ENCODE data around the gene NFATC2IP.
"Not testable (repeated sequence)": the region's sequence is repeated elsewhere in the genome, so short reads cannot be mapped to it uniquely, and the experiment has no call there.

NFATC2IP gene

DNA sequence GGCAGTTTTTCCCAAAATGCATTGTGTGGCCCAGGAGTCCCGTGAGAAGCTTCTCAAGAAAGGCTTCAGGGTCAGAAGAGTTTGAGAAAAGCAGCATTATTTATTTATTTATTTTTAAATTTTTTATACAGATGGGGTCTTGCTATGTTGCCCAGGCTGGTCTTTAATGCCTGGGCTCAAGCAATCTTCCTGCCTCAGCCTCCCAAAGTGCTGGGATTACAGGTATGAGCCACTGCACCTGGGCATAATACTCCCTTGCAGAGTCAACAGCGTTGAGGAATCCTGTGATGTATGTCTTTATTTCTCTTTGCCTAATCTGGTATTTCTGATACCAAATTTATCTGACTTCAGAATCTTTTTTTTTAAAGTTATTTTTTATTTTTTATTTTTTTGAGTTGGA is 49.3 kb downstream of the NFATC2IP start:
- DNase-seq (ENCODE audit: extremely low read depth, low read depth), result no peak
- TF ChIP-seq, protein P1, sequence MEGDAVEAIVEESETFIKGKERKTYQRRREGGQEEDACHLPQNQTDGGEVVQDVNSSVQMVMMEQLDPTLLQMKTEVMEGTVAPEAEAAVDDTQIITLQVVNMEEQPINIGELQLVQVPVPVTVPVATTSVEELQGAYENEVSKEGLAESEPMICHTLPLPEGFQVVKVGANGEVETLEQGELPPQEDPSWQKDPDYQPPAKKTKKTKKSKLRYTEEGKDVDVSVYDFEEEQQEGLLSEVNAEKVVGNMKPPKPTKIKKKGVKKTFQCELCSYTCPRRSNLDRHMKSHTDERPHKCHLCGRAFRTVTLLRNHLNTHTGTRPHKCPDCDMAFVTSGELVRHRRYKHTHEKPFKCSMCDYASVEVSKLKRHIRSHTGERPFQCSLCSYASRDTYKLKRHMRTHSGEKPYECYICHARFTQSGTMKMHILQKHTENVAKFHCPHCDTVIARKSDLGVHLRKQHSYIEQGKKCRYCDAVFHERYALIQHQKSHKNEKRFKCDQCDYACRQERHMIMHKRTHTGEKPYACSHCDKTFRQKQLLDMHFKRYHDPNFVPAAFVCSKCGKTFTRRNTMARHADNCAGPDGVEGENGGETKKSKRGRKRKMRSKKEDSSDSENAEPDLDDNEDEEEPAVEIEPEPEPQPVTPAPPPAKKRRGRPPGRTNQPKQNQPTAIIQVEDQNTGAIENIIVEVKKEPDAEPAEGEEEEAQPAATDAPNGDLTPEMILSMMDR (IDR thresholded peaks at IDR 0.05; ENCODE audit: low read depth, low read length), result no peak

DNA sequence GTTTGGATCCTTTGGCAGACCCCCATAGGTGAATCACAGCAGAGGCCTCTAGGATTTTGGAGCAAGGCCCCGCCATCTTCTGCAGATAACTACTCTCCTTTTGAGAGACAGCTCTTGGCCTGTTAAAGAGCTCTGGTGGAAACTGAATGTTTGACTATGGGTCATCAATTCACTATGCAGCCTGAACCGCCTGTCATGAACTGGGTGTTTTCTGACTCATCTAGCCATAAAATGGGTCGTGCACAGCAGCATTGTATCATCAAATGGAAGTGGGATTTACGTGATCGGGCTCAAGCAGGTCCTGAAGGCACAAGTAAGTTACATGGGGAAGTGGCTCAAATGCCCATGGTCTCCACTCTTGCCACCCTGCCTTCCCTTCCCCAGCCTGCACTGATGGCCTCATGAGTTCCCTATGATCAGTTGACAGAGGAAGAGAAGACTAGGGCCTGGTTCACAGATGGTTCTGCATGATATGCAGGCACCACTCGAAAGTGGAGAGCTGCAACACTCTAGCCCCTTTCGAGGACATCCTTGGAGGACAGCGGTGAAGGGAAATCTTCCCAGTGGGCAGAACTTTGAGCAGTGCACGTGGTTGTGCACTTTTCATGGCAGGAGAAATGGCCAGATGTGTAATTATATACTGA is 53.9 kb downstream of the NFATC2IP start:
- DNase-seq (ENCODE audit: extremely low read depth, low read depth), result not testable (repeated sequence)

DNA sequence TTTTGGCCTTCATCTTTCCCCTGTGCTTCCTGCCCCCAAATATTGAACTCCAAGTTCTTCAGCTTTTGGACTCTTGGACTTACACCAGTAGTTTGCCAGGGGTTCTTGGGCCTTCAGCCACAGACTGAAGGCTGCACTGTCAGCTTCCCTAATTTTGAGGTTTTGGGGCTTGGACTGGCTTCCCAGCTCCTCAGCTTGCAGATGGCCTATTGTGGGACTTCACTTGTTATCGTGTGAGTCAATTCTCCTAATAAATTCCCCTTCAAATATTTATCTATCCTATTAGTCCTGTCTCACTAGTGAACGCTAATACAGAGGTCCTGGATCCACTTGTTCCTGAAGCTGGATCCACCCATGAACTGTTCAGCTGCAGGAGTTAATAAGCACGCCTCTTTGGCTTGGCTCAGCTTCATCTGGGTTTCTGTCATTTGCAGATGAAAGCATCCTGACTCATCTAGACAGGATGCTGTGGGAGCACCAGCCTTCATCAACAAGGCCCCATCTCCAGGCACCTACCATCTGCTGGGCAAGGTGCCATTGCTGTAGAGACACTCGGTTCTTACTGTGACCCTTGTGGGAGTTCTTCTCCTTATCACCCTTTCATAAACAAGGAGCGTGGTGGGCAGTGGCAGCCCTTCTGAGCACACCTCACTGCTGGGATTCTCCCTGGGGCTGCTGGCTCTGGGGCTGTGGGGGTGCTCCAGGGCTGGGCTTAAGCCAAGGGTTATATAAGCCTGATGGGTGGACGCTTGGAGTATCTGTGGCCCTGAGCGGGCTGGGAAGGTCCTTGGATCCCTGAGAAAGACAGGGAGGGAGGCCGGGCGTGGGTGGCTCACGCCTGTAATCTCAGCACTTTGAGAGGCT is 57.2 kb downstream of the NFATC2IP start:
- TF ChIP-seq, protein P1 (IDR thresholded peaks at IDR 0.05; ENCODE audit: low read depth, low read length), result no peak
- no peak for DNase-seq (ENCODE audit: extremely low read depth, low read depth)

DNA sequence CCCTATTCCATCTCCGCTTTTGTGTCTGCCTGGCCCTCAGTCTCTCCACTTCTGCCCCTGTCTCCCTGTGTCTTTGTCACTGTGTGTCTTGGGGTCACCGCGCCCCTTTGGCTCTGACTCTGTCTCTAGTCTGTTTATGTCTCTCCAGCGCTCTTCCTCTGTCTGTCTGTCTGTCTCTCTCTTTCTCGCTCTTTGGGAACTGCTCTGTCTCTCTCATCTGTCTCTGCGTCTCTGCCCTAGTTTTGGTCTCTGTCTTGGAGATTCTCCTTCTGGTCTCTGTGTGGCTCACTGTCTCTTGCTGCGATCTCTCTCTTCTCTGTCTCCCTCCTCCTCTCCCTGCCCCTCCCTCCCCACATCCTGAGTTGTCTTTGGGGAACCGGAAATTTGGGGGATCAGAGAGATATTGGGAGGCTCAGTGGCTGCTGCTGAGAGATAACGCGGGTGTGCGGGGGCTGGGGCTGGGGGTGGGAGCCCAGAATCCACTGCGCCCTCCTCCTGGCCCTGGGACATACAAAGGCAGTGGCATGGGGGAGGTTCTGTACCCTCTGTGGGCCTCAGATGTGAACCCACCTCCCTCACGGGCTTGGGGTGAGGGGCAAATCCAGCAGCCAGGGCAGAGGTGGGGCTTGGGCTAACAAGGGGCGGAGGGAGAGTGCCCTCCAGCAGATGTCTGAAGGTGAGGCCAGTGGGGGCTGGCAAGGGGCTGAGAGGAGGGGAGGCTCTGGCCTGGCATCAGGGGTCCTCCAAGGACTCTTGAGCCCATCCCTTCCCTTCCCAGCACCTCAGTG is 58.5 kb downstream of the NFATC2IP start:
- DNase-seq (ENCODE audit: extremely low read depth, low read depth), result no peak
- TF ChIP-seq, protein P1 (IDR thresholded peaks at IDR 0.05; ENCODE audit: low read depth, low read length), result no peak

DNA sequence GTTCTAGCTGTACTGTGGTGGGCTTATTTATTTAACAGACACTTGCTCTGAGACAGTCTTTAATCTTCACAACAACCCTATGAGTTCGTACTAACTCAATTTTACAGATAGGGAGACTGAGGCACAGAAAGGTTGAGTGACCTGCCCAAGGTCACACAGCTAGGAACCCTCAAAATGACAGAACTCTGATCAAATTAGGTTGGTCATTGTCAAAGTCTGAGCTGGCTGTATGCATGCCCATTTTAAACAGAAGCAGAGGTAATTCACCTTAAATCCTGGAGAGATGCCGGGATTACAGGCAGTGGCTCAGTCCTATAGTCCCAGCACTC is 59.1 kb downstream of the NFATC2IP start:
- no peak for DNase-seq (ENCODE audit: extremely low read depth, low read depth)
- TF ChIP-seq, protein P1 (IDR thresholded peaks at IDR 0.05; ENCODE audit: low read depth, low read length), result no peak

DNA sequence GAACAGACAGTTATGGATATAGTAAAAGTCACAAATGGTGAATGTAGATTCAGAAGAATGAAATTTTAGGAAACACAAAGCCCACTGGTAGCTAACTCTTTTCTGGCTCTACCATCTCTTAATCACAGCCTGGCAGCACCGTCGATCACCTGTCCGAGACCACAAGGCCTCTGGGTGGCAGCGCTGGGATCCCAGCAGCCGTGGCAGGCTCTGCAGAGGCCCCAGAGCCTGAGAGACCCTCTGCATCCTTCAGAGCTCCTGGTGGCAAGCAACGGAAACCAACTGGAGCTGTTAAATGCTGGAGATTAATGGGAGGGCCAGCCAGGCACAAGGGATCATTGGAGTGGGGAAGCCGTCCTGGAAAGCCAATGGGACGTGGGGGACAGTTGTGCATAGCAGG is 60.4 kb downstream of the NFATC2IP start:
- no peak for DNase-seq (ENCODE audit: extremely low read depth, low read depth)
- TF ChIP-seq, protein P1 (IDR thresholded peaks at IDR 0.05; ENCODE audit: low read depth, low read length), result no peak

DNA sequence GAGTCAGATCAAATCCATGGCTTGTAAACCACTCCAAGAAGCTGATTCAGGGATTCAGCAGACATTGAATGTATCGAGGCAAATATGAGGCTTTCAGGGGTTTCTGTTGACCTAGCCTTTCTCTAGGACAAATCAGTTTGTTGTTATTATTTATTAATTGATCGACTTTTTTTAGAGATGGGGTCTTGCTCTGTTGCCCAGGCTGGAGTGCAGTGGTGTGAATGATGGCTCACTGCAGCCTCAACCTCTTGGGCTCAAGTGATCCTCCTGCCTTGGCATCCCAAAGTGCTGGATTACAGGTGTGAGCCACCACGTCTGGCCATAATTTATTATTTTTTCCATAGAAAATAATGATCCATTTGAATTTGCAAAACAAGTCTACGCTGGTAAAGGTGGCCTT is 61.1 kb downstream of the NFATC2IP start:
- no peak for DNase-seq (ENCODE audit: extremely low read depth, low read depth)
- TF ChIP-seq, protein P1 (IDR thresholded peaks at IDR 0.05; ENCODE audit: low read depth, low read length), result no peak
